HG02852 (cell line): Measurements from ENCODE around the gene ZNF441.
"Not testable (repeated sequence)": the region's sequence is repeated elsewhere in the genome, so short reads cannot be mapped to it uniquely, and the experiment has no call there.

Experiments
- ATAC-seq: cut with Tn5 transposase; IDR thresholded peaks from one replicate; pipeline ENCODE4 v1.9.1; 2021; ENCODE audit warnings: mild to moderate bottlenecking, moderate library complexity; ENCODE audit not compliant: unreplicated experiment

Gene ZNF441

GRCh38 chr19:11776669-11777068 is 9.9 kb downstream of the ZNF441 start:
- not testable (repeated sequence) for ATAC-seq

DNA sequence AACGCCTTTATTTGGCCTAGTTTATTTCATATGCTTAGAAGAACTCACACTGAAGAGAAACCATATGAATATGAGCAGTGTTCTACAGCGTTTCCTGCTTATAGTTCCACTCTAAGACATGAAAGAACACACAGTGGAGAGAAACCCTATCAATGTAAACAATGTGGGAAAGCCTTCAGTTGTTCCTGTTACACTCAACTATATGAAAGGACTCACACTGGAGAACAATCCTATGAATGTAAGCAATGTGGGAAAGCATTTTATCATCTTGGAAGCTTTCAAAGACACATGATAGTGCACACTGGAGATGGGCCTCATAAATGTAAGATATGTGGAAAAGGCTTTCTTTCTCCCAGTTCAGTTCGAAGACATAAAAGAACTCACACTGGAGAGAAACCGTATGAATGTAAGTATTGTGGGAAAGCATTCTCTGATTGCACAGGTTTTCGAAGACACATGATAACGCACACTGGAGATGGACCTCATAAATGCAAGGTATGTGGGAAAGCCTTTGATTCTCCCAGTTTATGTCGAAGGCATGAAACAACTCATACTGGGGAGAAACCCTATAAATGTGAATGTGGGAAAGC is 13.7 kb downstream of the ZNF441 start:
- ATAC-seq: no peak

DNA sequence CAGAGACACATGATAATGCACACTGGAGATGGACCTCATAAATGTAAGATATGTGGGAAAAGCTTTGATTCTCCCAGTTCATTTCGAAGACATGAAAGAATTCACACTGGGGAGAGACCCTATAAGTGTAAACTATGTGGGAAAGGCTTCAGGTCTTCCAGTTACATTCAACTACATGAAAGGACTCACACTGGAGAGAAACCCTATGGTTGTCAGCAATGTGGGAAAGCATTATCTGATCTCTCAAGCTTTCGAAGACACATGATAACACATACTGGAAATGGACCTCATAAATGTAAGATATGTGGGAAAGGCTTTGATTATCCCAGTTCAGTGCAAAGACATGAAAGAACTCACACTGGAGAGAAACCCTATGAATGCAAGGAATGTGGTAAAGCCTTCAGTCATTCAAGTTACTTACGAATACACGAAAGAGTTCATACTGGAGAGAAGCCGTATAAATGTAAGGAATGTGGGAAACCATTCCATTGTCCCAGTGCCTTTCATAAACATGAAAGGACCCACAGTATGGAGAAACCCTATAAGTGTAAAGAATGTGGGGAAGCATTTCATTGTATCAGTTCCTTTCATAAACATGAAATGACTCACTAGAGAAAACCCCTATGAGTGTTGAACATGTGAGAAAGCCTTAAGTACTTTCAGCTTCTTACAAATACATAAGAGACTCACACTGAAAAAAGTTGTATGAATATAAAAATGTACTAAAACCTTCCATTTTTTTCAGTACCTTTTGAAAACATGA is 14.7 kb downstream of the ZNF441 start:
- no peak for ATAC-seq

DNA sequence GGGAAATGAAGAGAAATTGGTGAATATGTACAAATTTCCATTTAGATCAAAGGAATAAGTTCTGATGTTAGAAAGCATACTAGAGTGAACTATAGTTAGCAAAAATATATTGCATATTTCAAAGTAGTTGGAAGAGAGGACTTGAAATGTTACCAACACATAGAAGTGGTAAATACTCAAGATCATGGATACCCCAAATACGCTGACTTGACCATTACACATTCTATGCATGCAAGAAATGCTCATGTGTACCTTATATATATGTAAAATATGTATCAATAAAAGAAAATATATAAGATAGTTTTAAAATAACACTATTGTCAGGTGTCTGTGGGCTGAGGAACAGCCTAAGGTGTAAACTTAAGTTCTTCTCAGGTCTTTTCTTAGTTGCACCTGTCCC is 17.0 kb downstream of the ZNF441 start:
- no peak for ATAC-seq

DNA sequence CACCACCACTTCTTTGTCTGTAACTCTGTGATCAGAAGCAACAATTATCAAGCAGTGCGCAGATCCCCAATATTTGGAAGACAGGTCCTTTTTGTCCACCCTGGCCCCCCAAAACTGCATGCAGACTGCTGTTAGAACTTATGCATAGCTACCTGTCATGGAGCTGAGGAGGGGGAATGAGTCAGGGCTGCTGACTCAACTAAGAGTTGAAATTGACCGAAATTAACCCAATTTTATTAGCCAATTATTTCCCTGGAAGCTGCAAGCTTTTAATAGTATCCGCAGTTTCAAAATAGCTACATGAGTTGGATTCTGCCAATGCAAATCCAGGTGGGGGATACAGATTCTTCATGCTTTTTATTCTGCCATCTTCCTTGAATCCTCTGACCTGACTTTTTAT is 17.6 kb downstream of the ZNF441 start:
- no peak for ATAC-seq

DNA sequence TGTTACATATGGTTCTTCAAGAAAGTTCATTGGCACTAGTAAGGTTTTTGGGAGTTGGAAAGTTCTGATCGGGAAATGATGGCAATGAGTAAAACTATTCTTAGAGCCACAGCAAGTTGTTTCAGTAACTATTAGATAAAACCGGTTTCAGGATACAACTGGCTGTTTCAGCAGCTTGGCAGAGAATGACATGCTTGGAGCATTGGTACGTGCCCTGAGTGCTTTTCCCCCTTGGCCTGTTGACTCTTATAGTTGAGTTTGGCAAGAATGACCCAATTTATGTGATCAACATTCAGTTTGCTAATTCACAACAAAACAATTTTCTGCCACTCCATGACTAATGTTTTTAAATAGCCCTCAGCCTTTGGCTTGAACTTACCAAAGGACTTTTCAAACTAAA is 20.7 kb downstream of the ZNF441 start:
- ATAC-seq: no peak

DNA sequence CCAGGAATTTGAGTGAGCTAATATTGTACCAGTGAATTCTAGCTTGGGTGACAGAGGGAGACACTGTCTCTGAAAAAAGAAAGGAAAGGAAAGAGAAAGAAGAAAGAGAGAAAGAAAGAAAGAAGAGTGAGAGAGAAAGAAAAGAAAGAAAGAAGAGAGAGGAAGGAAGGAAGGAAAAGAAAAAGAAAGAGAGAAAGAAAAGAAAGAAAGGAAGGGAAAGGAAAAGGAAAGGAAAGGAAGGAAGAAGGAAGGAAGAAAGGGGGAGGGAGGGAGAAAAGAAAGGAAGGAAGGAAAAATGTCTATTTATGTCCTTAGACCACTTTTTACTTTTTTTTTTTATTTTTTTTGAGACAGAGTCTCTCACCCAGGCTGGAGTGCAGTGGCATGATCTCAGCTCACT is 26.1 kb downstream of the ZNF441 start:
- no peak for ATAC-seq

DNA sequence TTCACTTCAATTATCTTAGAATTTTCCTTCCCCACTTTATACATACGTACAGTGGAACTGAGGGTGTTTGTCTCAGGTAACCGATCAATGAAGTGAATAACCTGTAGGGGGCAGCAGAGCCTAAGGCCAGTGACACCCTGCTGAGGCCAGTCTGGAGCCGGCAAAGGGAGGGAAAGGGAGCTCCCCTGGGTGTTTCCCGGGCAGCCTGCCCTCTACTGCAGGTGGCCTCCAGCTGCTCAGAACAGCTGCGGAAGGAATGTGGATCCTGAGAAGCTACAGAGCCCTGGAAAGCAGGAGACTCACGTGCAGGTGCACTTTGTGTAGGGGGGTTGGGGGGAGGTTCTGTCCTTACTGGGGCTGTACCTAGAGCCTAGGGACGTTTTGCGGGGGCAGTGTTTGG is 30.7 kb downstream of the ZNF441 start:
- ATAC-seq: peak; percentile 51

GRCh38 chr19:11798391-11799330 is 31.9 kb downstream of the ZNF441 start, which contains the start of gene ZNF491:
TSS of gene ZNF491 (plus strand) at chr19:11798523. CDS start at chr19:11805954, 7,431 bp downstream.
- peak; percentile 97 for ATAC-seq

DNA sequence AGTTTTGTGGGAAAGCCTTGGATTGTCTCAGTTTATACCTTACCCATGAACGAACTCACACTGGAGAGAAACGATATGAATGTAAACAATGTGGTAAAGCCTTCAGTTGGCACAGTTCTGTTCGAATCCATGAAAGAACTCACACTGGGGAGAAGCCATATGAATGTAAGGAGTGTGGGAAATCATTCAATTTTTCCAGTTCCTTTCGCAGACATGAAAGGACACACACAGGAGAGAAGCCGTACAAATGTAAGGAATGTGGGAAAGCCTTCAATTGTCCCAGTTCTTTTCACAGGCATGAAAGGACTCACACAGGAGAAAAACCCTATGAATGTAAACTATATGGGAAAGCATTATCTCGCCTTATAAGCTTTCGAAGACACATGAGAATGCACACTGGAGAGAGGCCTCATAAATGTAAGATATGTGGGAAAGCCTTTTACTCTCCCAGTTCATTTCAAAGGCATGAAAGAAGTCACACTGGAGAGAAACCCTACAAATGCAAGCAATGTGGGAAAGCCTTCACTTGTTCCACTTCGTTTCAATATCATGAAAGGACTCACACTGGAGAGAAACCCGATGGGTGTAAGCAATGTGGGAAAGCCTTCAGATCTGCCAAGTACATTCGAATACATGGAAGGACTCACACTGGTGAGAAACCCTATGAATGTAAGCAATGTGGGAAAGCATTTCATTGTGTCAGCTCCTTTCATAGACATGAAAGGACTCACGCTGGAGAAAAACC is 39.7 kb downstream of the ZNF441 start:
- ATAC-seq: no peak

GRCh38 chr19:11807099-11807380 is 40.2 kb downstream of the ZNF441 start:
- no peak for ATAC-seq

- peak; percentile 38 for ATAC-seq
Measured at GRCh38 chr19:11813703-11814028, 46.9 kb downstream of the ZNF441 start.

- ATAC-seq: peak; percentile 99
Measured at GRCh38 chr19:11814029-11814699, 47.4 kb downstream of the ZNF441 start, which contains the start of gene ZNF440. TSS of gene ZNF440 (plus strand) at chr19:11814273. CDS start at chr19:11814448, 175 bp downstream.

- ATAC-seq: no peak
Measured at GRCh38 chr19:11814700-11815035, 47.9 kb downstream of the ZNF441 start.

- no peak for ATAC-seq
Measured at GRCh38 chr19:11821474-11822109, 54.8 kb downstream of the ZNF441 start.

DNA sequence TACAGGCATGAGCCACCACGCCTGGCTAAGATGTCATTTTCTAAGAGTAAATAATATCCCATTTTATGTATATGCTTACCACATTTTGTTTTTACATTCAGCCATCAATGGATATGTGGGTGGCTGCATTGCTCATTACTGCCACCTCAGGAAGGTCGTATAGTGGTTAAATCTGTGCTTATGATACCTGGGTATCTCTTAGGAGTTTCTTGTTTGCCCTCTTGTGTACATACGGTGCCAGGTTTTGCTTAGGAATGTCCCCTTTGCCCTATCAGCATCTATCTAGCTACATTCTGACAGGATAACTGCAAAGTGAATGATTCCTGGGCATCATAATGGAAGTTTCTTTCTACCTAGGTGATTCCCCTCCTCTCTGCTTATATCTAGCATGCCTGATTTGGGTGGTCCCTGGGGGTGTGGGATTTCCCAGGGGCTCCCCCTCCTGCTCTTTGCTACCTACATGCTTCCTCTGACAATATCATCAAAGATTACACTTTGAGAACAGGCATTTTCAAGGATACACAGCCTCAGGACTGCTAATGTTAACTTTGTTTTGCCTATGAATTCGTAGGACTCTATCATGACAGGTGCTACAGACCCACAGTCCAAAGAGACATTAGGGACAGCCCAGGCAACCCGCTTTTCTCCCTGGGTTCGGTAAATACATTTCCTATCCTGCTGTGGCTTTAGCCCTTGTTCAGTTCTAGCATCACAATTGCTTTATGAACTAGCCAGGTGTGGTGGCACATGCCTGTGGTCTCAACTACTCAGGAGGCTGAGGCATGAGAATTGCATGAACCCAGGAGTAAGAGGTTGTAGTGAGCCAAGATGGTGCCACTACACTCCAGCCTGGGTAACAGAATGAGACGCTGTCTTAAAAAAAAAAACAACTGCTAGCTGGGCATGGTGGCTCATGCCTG is 62.4 kb downstream of the ZNF441 start:
- ATAC-seq: not testable (repeated sequence)

DNA sequence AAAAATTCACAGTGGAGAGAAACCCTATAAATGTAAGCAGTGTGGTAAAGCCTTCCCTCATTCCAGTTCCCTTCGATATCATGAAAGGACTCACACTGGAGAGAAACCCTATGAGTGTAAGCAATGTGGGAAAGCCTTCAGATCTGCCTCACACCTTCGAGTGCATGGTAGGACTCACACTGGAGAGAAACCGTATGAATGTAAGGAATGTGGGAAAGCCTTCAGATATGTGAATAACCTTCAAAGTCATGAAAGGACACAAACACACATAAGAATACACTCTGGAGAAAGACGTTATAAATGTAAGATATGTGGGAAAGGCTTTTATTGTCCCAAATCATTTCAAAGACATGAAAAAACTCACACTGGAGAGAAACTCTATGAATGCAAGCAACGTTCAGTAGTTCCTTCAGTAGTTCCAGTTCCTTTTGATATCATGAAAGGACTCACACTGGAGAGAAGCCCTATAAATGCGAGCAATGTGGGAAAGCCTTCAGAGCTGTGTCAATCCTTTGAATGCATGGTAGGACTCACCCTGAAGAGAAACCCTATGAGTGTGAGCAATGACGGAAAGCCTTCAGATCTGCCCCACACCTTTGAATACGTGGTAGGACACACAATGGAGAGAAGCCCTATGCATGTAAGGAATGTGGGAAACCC is 65.6 kb downstream of the ZNF441 start:
- ATAC-seq: no peak

DNA sequence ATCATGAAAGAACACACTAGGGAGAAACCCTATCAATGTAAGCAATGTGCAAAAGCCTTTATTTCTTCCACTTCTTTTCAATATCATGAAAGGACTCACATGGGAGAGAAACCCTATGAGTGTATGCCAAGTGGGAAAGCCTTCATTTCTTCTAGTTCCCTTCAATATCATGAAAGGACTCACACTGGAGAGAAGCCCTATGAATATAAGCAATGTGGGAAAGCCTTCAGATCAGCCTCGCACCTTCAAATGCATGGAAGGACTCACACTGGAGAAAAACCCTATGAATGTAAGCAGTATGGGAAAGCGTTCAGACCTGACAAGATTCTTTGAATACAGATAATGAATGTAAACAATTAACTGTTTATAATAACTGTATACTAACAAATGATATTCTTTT is 66.7 kb downstream of the ZNF441 start:
- no peak for ATAC-seq
